NCI-H1417 (cell line): ENCODE results near the gene PBX1.
A peak's percentile ranks its signal among the peaks of the same experiment; 100 is the strongest.

Experiments
- DNase-seq, 3 experiments: peaks; one replicate each; lab custom pipeline; 2025; lab: John Stamatoyannopoulos, UW

Gene PBX1

DNA sequence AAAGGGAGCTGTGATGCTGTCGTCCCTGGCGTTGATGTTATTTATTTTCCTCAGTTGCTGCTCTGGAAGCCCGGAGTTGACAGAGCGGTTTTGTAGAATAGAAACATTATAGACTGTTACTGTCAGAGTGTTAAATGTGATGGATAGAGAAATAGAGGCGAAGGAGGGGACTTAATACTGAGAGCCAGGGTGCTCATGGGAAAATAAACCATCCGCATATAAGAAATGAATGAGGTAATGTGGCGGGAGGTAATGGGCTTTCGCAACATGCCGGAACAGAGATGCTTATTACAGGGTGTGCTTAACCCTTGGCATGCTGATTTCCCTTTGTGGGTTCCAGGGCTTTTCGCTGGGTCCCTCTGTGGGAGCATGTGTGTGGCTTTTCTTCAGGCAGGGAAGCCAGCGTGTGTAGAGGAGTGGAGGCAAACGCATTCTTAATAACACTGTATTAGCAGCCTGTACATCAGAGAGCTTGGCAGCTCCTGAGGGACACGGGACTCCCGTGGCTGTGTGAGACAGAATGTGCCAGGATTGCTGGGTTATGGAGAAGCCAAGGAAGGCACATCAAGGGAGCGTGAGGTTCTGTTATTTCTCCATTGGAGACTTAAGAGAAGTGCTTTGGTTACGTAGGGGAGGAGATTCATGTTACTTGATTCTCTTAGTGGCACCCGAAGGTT is 141.0 kb downstream of the PBX1 start:
- DNase-seq: no peak

DNA sequence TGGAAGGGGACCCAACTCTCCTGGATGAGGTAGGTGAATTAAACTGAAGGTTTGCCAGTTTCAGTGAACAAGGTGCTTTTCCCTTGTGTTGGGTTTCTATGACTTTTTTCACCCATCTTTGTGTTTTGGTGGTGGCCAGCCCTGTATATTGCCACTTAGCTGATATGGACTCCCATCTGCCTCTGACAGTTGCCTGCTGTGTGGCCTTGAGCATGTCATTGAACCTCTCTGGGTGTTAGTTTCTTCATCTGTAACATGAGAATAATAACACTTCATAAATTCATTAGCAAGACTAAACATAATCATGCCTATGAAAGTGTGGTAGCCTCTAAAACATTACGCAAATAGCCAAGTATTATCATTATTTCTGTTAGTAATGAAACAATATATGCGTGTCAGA is 141.7 kb downstream of the PBX1 start:
- DNase-seq: no peak

DNA sequence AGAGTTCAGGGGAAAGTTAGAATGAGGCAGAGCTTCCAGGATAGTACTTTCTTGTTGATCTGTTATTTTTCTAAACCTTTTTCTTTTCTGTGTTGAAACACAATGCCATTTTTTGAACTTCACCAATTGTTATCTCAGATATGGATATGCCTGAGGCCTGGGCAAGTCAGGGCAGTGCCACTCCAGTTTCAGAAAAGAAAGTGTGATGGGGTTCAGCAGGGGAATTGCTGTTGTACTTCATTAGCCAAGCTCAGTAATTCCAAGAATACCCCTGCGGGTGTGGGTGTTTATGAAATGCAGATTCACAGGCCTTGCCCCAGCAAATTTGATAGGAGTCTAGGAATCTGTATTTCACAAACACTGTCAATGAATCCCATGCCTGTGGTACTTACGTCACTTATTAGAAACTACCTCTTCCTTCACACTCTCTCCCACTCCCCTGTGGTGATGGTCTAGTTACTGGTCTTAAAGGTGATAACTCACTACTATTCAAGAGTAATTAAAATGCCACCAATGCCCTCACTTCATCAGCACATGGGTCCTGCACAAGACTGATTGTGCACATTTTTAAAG is 142.3 kb downstream of the PBX1 start:
- DNase-seq: no peak

GRCh38 chr1:164702216-164702615 is 143.2 kb downstream of the PBX1 start:
- DNase-seq: no peak

GRCh38 chr1:164702664-164703063 is 143.7 kb downstream of the PBX1 start:
- no peak for DNase-seq

DNA sequence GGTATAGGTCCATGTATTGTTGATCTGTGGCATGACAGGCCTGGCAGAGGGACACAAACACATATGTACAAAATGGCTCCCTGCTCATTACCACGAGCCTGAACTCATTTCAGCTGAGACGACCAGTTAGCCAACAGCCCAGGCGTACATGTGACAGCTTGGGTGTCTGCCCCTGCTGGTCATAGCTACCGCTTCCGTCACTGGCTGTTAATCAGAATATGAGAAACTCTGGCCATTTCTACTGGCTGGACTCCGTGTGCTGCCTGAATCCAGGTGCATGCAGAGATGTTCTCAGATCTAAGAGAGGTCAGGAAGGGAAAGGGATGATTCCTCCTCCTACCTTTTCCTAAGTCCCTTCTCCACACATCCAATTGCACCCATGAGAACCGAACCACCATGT is 144.5 kb downstream of the PBX1 start:
- DNase-seq: no peak

DNA sequence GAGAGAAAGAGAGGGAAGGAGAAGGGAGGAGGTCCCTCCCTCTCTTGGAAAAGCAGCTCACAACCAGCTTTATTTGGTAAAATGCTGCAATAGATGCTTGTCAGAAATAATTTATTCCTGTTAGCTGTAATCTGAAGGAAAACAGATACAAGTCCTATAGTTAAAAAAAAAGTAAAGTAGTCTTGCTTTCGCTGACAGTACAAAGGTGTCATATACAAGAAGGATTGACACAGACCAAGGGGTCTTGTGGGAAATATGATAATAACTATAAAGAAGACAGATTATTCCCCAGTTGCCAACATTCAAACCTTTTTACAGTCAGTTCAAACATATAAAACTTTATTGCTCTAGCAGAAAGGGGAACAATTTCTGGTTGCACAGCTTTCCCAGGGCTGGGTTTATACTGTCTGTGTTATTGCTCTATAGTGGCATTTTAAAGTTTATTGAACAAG is 145.0 kb downstream of the PBX1 start:
- no peak for DNase-seq

DNA sequence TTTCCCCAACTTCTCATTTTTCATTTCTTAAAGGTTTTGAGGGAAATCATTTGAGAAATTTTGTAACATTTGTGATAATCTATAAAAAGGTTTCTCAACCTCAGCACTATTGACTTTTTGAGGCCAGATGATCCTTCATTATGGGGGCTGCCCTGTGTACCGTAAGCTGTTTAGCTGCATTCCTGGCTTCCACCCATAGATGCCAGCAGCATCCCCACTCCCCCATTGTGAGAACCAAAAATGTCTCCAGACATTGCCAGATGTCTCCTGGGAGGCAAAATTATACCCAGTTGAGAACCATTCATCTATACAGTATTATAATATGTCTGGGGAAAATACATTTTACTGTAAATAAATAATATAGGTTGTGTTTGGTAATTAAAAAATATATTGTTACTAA is 146.0 kb downstream of the PBX1 start:
- peak in 1 of 3 experiments; percentile 14 for DNase-seq

GRCh38 chr1:164706606-164706987 is 147.6 kb downstream of the PBX1 start:
- no peak for DNase-seq

DNA sequence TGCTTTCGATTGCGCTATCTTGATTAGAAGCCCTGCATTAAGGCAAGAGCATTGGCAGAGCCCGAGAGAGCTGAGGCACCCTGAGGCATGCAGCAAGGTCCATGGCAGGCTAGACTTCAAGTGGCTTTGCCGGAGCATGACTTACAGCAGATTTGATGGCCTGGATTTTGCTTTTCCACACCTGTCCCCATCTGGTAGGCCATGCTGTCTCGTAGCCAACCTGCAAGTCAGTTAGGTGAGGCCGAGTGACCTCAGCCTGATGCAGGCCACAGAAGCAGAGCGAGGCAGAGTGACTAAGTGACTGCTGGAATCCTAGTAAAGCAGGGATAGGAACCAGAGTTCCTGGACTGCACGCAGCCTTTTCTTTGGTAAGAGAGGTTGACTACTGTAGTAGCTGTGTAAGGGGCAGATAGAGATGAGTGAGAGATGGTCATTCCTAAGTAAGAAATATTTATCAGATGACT is 148.9 kb downstream of the PBX1 start:
- DNase-seq: no peak

DNA sequence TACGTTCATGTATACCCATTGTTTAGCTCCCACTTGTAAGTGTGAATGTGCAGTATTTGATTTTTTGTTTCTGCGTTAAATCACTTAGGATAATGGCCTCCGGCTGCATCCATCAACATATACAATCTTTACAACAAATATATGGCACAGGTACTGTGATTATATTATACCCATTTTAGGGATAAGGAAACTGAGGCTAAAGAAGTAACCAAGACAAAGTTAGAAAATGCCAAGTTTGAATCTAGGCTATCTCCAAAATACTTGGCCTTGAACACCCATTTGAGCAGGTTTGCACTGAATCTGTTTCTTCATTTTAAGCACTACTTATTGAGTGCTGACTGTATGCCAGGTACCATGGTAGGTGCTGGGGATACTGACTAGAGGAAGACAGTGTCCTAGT is 149.6 kb downstream of the PBX1 start:
- no peak for DNase-seq

DNA sequence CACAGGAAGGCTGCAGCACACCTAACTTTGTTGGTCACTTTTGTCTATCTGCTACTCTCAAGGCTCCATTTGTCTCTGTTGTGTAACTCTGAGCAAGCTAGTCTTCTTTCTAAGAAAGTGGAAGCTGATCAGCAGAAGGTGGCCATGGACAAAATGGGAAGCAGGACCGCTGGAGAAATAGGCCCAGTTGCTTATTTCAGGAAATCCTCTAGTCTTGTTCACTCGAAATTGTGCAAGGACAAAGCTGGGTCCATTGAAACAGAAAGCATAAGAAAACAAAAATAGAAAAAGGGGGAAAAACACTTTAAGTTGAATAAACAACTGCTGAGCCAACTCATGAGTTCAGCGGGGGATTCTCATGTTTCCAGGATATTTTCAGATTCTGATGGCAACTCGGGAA is 150.1 kb downstream of the PBX1 start:
- DNase-seq: no peak

- no peak for DNase-seq
Measured at GRCh38 chr1:164709541-164710278, 150.7 kb downstream of the PBX1 start.

DNA sequence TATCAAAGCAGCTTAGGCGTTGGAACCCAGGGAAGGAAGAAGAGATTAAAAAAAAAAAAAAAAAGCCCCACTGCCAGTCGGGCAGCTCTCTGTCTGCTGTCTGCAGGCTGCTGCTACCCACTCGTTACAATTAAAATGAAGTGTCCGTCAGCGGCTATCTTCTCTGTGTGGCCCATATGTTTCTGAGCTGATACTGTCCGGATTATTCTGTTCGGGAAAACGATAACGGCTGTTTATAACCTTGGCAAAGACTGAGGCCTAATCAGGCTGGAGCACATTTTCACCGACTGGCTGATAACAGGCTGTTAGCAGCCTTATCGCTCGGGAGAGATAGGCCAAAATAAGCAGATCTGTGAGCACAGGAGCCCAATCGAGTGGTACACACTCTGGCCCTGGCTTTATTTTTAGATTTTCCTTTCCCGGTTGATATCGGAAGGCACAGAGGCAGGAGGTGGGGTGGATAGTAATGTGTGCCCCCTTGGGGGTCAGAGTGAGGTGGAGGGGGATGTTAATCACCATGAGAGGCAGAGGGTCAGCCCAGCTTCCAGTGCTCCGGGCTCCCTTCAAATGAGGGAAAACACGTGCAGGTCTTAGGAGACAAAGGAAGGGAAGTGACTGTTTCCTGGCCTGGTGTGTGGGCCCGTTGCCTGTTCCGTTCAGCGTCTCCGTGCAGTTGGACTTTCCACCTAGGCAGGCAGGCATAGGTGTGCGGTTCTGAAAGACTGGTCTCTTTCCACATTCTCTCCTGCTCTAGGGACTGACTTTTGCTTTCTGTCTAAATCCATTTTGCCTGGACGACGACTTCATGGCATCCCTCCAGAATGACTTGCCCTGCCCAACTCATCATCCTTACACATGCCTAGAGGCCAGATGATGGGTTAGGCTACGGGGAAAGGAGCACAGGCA is 153.4 kb downstream of the PBX1 start:
- DNase-seq: no peak

GRCh38 chr1:164713456-164714207 is 154.6 kb downstream of the PBX1 start:
- no peak for DNase-seq

DNA sequence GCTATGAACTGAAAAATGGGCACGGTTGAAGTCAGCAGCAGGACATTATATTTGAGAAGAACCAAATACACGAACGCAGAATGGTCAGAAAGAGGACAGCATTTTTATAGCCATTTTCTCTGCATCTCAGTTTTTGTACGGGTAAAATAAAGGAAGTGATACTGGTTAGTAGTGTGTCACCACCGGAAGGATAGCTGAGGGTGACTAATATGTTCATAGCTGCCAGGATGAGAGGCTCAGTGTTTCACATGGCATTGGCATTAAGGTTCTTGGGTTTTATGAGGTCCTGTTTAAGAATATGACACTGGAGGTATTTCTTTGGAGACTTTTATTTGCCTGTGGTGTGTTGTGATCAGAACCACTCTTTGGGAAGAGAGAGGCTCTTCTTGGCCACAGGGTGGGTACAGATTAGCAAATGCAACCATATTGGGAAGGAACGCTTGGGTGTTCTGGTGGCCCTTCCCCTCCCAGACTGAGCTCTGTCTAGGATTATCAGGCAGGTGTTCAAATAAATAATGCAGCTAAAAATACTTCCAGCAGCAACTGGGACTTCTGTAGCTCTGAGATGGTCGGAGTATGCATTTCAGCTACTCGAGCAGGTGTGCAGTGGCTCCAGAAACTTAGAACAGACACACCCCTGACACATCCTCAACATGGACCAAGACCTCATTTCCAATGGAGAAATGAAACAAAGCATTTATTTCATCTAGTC is 158.2 kb downstream of the PBX1 start:
- DNase-seq: peak in 1 of 3 experiments; percentile 37

GRCh38 chr1:164718821-164719220 is 159.8 kb downstream of the PBX1 start:
- DNase-seq: no peak

DNA sequence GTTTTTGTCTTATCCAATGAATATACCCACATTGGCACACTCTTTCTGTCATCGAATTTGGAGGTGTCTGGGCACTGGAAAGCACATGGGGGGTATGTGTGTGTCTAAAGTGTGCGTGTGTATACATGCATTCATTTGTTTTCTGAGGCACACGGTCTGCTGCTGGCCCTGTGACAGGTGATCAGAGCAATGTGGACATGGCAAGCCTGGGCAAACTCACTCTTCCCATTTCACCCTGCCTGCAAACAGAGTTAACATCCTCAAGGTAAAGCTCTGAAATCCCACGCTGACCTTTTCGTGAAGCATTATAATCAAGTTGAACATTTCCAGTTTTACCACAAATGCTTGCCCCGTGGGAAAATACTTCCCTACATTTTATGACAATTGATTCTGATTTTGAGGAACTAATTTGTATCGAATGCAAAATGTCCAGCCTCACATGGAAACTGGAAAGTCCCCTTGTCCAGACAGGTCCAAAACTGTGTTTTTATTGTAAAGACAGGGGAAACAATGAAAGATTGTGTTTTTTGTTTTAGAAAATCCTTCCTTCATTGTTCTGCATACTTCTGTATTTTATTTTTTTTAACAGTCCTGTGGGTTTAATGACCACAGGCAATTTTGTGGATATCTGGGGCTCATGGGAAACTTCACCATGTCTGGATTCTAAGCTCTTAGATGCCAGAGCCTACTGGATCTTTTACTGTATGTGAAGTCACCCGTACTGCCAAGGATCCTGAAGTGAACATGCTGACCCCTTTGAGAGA is 160.9 kb downstream of the PBX1 start:
- DNase-seq: peak in 1 of 3 experiments; percentile 62

DNA sequence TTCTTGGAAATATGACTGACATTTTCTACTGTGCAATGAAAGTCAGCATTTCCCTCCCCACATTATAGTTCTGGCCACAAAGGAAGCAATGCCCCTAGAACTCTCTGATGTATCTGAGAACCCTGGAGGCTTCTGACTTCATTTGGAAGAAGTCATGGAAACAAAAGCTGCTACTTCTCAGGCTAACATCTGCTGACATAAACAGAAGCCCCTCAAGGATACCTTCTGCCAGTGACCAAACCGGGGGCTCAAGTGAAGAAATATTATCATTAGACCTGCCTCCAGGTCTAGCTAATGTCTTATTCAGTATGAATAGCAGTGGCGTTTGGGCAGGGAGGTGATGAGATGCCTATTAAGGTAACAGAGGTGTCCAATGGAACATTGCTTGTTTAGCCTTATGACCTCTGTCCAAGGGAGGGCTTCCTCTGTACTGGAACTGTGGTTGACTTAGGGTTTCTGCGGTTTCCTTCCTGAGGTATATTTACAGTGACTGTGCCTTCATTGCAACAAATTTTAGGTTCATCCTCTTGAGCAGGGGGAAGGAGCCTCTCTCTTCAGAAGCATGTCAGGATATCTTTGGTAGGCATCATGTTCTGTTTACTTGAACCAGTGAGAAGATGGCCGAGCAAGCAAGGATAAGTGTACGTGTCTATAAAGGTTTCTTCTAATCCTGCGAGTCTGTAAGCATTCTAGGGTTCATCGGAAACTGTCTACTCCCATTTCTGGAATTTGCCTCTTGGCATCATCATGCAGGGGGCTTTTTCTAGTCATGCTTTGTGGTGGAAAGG is 161.7 kb downstream of the PBX1 start:
- no peak for DNase-seq
